NCI-H1417 treated with DMSO at 0.1 percent for 48 hours (cell line): Measurements from ENCODE around the gene ZNF516.
A peak's percentile ranks its signal among the peaks of the same experiment; 100 is the strongest.

Experiments used
- DNase-seq: peaks from one replicate; lab custom pipeline; 2025; lab: John Stamatoyannopoulos, UW

ZNF516 gene

DNA sequence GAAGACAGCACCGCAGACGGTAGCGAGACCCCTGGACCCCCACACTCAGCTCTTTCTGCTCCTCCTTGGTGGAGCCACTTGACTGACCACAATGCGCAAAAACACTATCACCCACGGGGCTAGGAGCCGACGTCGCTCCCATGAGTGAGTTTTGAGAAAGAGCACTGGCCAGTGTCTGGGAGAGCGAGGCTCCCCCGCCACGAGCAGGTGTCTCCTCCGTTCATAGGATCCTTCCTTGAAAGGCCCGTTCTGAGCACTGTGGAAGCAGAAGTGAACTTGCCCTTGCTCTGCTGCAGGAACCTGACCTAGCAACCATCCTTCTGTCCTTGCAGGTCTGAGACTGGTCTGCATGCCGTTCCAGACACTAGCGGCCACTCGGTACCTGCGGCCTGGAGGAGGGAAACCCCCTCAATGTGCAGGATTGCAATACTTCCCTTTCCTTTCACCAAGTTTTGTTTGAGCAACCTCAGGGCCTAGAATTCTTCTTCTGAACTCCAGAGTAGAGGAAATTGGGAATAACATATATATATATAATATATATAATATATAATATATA, 12.9 kb upstream of the ZNF516 start:
- no peak for DNase-seq

- DNase-seq, result no peak
Observed at GRCh38 chr18:76506974-76507764, 12.1 kb upstream of the ZNF516 start.

- no peak for DNase-seq
Observed at GRCh38 chr18:76506395-76506794, 11.4 kb upstream of the ZNF516 start.

DNA sequence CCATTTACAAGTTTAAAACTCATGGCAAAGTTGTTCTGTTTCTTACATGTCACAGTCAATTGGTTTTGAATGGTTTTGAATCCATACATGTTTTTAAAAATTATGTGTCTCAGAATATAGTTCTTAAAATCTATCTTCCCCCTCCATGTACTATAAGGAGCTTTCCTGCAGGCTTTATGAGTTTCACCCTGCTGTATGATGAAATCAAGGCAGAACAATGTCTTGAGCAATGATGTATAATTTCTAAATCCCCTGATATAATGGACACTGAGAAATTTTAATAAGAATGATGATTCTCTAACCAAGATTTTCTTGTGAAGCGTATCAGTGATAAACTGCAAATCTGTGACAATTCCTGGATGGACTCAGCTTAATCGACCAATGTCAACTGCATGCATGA, 10.6 kb upstream of the ZNF516 start:
- no peak for DNase-seq

DNA sequence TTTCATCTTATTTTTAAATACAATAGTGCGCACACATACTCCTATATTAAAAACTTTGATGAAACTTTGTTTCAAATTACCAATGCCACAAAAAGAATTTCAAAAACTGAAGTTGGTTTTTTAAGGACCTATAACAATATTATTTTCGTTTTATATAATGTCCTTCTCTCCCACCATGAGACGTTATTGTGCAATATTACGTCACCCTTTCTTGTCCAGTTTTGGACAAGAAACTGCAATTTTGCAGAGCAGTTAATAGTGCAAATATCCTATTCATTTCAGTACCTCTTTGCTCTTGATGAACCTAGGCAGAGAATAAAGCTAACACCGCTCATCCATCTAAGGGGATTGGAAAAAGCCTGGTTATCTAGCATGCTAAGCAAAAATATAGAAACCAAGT, 9.7 kb upstream of the ZNF516 start:
- no peak for DNase-seq

DNA sequence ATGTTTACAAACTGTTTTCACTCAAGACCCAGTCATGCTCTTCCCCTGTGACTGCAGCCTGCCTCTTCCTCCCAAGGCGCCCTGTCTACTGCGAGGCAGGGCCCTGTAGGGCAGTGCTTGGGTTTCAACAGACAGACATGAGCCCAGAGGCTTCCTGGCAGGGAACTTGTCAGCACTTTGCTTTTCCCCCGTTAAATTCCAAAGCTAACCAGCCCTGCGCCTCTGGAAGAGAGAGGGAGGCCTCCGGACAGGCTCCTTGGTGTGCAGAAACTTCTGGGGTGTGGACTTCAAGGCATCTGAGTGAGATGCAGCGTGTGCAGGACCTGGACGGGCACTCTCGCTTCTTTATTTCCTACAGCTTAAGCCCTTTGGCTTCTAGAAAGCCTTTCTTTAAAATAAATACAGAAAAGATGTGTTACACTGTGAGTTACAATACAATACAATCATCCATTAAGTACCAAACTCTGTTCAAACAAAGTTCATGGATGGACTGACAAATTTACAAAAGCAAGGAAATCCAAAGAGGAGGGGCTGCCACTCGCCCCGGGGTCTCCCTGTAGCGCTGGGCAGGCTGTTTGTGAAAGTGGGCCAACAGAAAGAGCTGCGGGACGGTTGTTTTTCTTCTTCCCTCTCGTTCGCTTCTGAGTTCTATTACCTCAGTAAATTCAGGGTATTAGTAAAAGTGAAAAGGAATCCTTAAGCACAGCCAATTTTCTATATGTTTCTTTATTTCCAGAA, 8.8 kb upstream of the ZNF516 start:
- no peak for DNase-seq

- DNase-seq, result no peak
Observed at GRCh38 chr18:76502551-76502950, 7.5 kb upstream of the ZNF516 start.

DNA sequence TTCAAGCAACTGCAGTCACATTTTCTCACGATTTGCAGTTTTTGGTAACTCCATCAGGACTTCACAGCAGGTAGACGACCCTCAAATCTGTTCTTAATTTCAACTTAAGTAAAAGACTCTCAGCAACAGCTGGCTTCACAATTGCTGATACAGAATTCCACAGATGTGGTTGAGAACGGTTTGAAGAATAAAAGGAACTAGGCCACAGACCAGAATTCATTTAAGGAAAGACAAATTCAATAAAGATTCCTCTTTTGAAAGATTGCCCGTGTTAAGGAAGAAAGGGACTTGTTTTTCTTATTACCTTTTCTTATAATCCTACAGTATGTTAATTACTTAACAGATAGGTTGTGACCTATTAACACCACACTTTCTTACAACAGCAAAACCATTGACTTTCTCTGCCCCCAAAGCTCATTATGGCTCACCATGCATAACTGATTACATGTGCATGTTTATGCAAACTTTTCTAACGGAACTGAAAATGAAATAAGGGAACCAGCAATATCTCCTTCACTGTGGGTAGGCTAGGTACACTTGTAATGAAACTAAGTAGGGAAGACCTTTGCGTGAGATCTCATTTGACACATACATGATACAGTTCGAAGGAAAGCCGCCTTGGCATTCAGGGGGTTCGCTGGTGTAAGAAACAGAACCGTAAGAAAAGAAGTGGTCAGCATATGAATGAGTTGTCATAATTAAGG, 4.7 kb upstream of the ZNF516 start:
- no peak for DNase-seq

DNA sequence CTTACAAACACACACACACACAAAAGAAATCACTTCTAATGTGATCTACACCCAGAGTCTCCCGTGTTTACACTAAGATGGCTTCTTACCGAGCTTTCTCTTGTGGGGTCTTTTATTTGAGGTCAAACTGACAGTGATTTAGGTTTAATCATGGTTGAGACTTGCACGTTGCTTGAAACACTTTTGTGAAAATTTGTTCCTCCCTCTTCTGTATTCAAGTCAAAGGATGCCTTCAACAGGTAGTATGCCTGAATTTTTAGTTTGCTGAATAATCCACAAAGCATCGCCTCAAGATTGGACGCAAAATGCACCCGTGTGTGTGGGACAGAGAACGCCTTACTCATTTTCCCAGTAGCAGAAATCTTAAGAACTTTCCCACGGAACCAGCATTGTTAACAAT, 4.0 kb upstream of the ZNF516 start:
- no peak for DNase-seq

DNA sequence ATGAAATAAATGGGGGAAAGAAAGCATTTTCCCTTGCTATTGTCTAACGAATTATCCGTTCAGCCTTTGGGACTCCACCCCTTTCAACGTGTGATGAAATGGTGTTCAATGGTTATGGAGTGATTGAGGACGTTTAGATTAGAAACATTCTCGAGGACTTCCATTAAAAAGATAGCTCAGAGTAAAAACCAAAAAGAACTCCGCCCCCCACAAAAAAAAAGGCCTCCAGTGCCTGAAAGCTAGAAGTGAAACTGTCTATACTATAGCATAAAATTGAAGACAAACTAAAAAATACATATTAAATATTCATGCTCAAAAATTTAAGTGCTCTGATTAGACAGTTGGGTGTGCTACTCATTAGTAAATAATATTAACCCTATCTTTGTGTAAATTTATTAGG, 3.0 kb upstream of the ZNF516 start:
- no peak for DNase-seq

- DNase-seq, result no peak
Observed at GRCh38 chr18:76497021-76497420, 2.0 kb upstream of the ZNF516 start.

- no peak for DNase-seq
Observed at GRCh38 chr18:76496194-76496890, 1.3 kb upstream of the ZNF516 start.

DNA sequence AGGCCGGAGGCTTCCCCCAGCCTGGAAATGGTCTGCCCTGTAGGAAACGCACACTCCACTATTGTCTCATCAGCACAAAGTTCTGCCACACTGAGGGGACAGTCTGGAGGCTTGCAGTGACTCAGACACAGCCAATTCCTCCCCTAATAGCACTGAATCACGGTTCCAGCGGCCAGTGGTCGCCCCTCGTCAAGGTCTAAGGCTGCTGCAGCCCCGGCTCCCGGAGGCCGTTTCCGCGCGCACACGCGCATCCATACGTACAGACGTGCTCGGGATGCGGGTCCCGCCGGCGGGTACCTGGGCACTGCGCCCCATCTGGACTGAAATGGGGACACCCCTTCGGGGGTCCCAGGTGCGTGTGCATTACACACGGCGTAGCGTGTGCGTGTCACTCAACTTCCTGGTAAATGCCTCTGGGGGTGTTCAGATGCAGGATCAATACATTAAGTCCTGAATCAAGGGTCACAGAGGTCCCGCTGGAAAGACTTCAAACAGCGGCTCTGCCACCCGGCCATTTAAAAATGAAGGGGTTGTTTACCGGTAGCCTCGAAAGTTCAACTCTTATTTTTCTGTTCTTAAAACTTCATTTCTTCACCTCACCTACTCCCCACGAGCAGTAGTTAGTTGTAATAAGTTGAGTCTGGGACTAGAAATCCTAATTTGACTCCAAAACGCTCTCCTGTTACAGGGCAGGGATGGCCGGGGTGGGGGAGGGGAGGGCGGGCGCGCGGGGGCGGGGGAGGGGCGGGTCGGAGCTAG, 572 bp upstream of the ZNF516 start:
- peak; percentile 53 for DNase-seq

DNA sequence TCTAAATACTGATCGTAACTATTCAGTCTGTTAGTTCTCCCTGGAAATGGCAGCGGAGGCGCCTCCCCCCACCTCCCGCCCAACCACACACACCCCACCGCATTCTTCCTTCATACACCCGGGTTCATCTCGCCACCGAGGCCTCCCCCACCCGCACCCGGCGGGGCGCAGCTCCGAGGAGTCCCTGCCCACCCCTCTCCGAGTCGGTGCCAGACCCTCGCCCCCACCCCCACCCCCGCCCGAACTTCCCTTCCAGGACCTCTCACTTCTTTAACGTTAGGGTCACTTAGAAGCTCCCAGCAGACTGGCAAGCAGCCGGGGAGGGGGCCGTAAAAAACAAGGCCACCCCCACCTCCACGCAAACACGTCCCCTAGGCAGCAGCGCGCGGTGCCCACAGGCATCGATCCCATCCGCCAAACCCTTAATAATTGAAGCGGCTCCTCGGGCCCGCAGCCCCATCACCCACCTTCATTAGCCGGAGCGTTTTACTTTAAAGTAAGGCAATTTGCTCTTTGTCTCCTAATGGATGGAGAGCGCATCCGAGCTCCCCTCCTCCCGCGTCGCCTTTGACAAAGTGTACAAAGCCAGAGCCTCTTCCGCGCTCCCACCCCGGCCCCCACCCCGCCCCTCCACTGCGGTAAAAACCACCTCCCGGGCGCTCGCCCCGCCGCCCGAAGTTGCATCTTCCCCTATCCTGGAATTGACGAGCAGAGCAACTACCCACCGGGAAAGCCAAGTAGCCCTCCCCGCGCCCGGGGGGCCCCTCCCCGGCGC, 624 bp downstream of the ZNF516 start:
- DNase-seq, result peak; percentile 21

GRCh38 chr18:76493213-76494161, 1.6 kb downstream of the ZNF516 start:
- DNase-seq, result no peak

- peak; percentile 99 for DNase-seq
Observed at GRCh38 chr18:76492669-76493212, 2.3 kb downstream of the ZNF516 start.

DNA sequence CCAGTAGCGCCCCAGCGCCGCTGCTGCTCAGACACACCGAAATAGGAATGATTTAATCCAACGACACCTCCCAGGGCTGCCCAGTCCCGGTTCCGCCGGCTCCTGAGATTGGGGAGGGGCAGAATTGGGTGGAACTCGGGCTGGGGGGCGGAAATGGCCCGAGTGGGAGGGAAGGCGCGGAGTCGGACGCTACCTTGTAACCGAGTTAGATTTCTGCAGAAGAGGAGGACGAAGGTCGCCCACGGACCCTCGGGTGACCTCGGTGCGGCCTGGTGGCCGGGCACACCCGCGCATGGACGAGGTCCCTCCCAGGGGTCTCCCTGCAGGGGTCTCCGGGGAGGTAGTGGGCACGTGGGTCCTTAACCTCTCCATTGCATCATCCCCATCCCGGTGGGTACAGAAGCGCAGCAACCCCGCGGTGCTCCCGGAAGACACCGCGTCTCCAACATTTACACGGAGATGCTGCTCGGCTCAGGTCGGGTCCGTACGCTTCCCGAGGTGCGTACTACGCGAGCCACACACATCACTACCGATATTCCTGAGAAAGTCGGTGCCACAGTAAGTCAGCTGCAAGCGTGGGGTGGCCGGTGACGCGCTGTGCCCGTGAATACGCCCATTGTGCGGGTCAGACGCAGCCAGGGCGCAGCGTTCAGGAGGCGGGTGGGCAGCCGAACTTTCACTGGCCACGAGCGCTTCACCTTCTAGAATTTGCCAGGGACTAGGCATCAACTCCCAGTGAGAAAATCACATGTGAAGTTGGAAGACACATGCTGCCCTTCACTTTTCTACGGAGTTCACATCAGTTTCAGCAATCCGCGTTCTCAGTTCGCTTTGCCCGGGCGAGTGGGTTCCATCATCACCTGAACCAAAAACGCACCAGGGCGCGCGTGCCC, 3.0 kb downstream of the ZNF516 start:
- DNase-seq, result no peak

- DNase-seq, result no peak
Observed at GRCh38 chr18:76491473-76491775, 3.6 kb downstream of the ZNF516 start.
